HEK293 (cell line): ENCODE data around the gene OR51I1.

ENCODE experiments used
- CTCF ChIA-PET: fragments of 350-600 bp; formaldehyde crosslinking; extraction: SDS; loops from one replicate; lab custom pipeline; 2021; ENCODE audit warnings: antibody characterized with exemption; lab: Yijun Ruan, JAX
- POLR2A ChIA-PET: fragments of 300-600 bp; formaldehyde crosslinking; extraction: SDS; loops from one replicate; lab custom pipeline; 2020; ENCODE audit warnings: antibody characterized with exemption, inconsistent platforms; lab: Yijun Ruan, JAX
- H3K27ac ChIP-seq: fragments of 200-500 bp; sonication (Bioruptor generic); 2 replicates; pipeline ENCODE4 v1.5.1; 2014; ENCODE audit warnings: low read depth, low read length, control low read depth, inconsistent platforms; ENCODE audit errors: extremely low read depth
- H3K36me3 ChIP-seq, 2 experiments: fragments of 200-500 bp in 1 of 2; sonication (Bioruptor generic) in 1 of 2; 1 replicate in 1 of 2; 2 replicates in 1 of 2; pipeline ENCODE4 v1.5.1; 2014 to 2017; ENCODE audit warnings: inconsistent platforms in 2 of 2, low read length in 2 of 2; ENCODE audit not compliant: control insufficient read depth in 2 of 2, insufficient read depth in 1 of 2
- H3K4me1 ChIP-seq: fragments of 200-500 bp; sonication (Bioruptor generic); 2 replicates; pipeline ENCODE4 v1.5.1; 2014; ENCODE audit warnings: mild to moderate bottlenecking, low read length, inconsistent platforms; ENCODE audit not compliant: control insufficient read depth, insufficient read depth
- H3K4me3 ChIP-seq: 2 replicates; pipeline ENCODE4 v1.5.1; 2011; ENCODE audit warnings: low read depth, mild to moderate bottlenecking, control low read depth, low read length, moderate library complexity
- H3K9me3 ChIP-seq: fragments of 200-500 bp; sonication (Bioruptor generic); 2 replicates; pipeline ENCODE4 v1.5.1; 2014; ENCODE audit warnings: low read depth, low read length, inconsistent platforms; ENCODE audit not compliant: control insufficient read depth, insufficient read depth
- MZF1 ChIP-seq: fragments of 450-650 bp; formaldehyde crosslinking; IDR thresholded peaks from 2 replicates; pipeline ENCODE4 v1.5.1; 2017; ENCODE audit warnings: missing biosample characterization, missing genetic modification characterization, borderline replicate concordance
- OVOL3 ChIP-seq: fragments of 450-650 bp; formaldehyde crosslinking; IDR thresholded peaks from 2 replicates; pipeline ENCODE4 v1.5.1; 2016; ENCODE audit warnings: missing biosample characterization, missing genetic modification characterization
- SETDB1 ChIP-seq: IDR thresholded peaks from one replicate; pipeline ENCODE4 v1.6.1; 2017; ENCODE audit warnings: mild to moderate bottlenecking, low read length, moderate library complexity, mixed read lengths; ENCODE audit not compliant: insufficient read length
- ZFP3 ChIP-seq: fragments of 450-650 bp; formaldehyde crosslinking; IDR thresholded peaks from 2 replicates; pipeline ENCODE4 v1.5.1; 2016; ENCODE audit warnings: low read depth, missing biosample characterization, missing genetic modification characterization
- ZNF112 ChIP-seq: fragments of 450-650 bp; formaldehyde crosslinking; IDR thresholded peaks from 2 replicates; pipeline ENCODE4 v1.5.0; 2017; ENCODE audit warnings: missing biosample characterization, missing genetic modification characterization
- ZNF175 ChIP-seq: fragments of 450-650 bp; formaldehyde crosslinking; IDR thresholded peaks from 2 replicates; pipeline ENCODE4 v1.5.1; 2016; ENCODE audit warnings: missing biosample characterization, missing genetic modification characterization
- ZNF354C ChIP-seq: fragments of 450-650 bp; formaldehyde crosslinking; IDR thresholded peaks from 2 replicates; pipeline ENCODE4 v1.5.1; 2016; ENCODE audit warnings: missing biosample characterization, missing genetic modification characterization, low read depth, borderline replicate concordance
- ZNF37A ChIP-seq: fragments of 450-650 bp; IDR thresholded peaks from 2 replicates; pipeline ENCODE4 v1.5.1; 2018; ENCODE audit warnings: missing biosample characterization, missing genetic modification characterization
- ZNF391 ChIP-seq: fragments of 450-650 bp; formaldehyde crosslinking; IDR thresholded peaks from 2 replicates; pipeline ENCODE4 v1.5.1; 2016; ENCODE audit warnings: low read depth, missing biosample characterization, missing genetic modification characterization, borderline replicate concordance
- ZNF426 ChIP-seq: fragments of 450-650 bp; formaldehyde crosslinking; IDR thresholded peaks from 2 replicates; pipeline ENCODE4 v1.5.1; 2017; ENCODE audit warnings: missing biosample characterization, missing genetic modification characterization, mild to moderate bottlenecking, inconsistent platforms, moderate library complexity
- ZNF510 ChIP-seq: fragments of 450-650 bp; formaldehyde crosslinking; IDR thresholded peaks from 2 replicates; pipeline ENCODE4 v1.5.1; 2018; ENCODE audit warnings: mild to moderate bottlenecking, missing genetic modification characterization, missing biosample characterization; ENCODE audit not compliant: insufficient replicate concordance
- ZNF530 ChIP-seq: fragments of 450-650 bp; formaldehyde crosslinking; IDR thresholded peaks from 2 replicates; pipeline ENCODE4 v1.5.1; 2016; ENCODE audit warnings: low read depth, missing biosample characterization, missing genetic modification characterization
- ZNF654 ChIP-seq: fragments of 450-650 bp; formaldehyde crosslinking; IDR thresholded peaks from 2 replicates; pipeline ENCODE4 v1.5.1; 2016; ENCODE audit warnings: low read depth, missing biosample characterization, missing genetic modification characterization
- ZNF670 ChIP-seq: fragments of 450-650 bp; formaldehyde crosslinking; IDR thresholded peaks from 2 replicates; pipeline ENCODE4 v1.5.1; 2016; ENCODE audit warnings: missing biosample characterization, missing genetic modification characterization, low read depth
- ZNF791 ChIP-seq: fragments of 450-650 bp; formaldehyde crosslinking; IDR thresholded peaks from 2 replicates; pipeline ENCODE4 v1.5.1; 2016; ENCODE audit warnings: missing biosample characterization, missing genetic modification characterization
- TF ChIP-seq, protein P1 (sequence below): fragments of 450-650 bp; formaldehyde crosslinking; IDR thresholded peaks from 2 replicates; pipeline ENCODE4 v1.5.1; 2016; ENCODE audit warnings: missing biosample characterization, missing genetic modification characterization
- TF ChIP-seq, protein P2 (sequence below): fragments of 450-650 bp; formaldehyde crosslinking; IDR thresholded peaks from 2 replicates; pipeline ENCODE4 v1.5.1; 2016; ENCODE audit warnings: missing biosample characterization, missing genetic modification characterization, borderline replicate concordance
- TF ChIP-seq, protein P3 (sequence below): fragments of 450-650 bp; formaldehyde crosslinking; IDR thresholded peaks from 2 replicates; pipeline ENCODE4 v1.5.1; 2016; ENCODE audit warnings: missing biosample characterization, missing genetic modification characterization
- TF ChIP-seq, protein P4 (sequence below): fragments of 450-650 bp; formaldehyde crosslinking; IDR thresholded peaks from 2 replicates; pipeline ENCODE4 v1.5.1; 2017; ENCODE audit warnings: missing biosample characterization, missing genetic modification characterization

Gene OR51I1

DNA sequence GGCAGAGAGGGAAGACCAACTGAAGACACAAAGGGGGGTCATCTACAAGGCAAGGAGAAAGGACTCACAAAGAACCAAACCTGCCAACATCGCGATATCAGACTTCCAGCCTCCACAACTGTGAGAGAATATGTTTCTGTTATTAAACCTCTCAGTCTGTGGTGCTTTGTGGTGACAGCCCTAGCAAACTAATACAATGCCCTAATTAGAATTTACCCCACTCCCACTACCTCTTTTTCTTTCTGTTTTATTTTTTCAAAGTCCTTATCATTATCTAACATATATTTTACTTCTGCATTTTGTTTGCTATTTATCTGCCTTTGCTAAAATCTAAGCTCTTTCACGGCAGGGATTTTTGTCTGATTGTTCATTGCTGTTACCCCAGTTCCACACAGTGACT lies 44.7 kb upstream of the OR51I1 start:
- Histone ChIP-seq H3K9me3 (no peaks in the 10 kb centered on the region), H3K4me1 (no peaks in the 10 kb centered on the region), H3K36me3 (no peaks in the 10 kb centered on the region), H3K4me3 (no peak overlapping the region), H3K27ac (no peak overlapping the region)
- ChIA-PET CTCF (interaction anchor here (1.2 kb wide), 1 partner anchor 10 kb away, joined by 8 read pairs; no protein-coding TSS in a partner anchor), POLR2A (no interaction called here)
- no peak for TF ChIP-seq ZNF354C (tag by site-specific recombination)
- TF ChIP-seq ZNF426 = no peak
- no peak for TF ChIP-seq OVOL3 (tag by site-specific recombination)

DNA sequence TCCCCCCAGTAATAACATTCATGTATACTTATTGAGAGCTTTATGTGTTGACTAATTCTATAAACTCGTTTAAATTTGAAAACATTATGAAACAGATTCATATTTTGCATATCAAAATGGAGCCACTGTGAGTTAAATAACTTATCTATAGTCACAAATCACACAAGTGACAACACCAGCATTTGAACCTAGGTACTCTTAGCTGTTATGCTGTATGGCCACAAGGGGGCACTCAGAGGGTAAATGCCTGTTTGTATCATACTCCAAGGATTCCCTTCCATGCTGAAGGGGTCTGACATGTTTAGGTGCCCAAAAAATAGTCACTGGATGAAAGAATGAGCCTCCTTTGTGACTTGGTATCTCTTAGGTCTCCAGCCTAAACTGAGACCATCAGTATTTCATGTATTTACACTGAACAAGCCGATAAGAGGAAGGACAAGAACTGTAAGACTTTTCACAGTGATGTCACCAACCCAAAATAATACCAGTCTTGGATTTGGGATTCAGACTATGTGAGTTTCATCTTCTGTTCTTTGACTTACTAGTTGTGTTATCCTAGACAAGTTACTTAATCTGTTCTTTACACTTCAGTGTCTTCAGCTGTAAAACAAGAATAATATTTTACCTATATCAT lies 35.0 kb upstream of the OR51I1 start:
- TF ChIP-seq ZNF391 (tag by site-specific recombination) = no peak
- TF ChIP-seq ZNF175 = no peak
- TF ChIP-seq ZNF654 (tag by site-specific recombination) = peak; percentile 21; the same call in 1 of the 2 replicates
- TF ChIP-seq ZNF670 = no peak
- H3K4me3 ChIP-seq = no peak overlapping the region
- H3K27ac ChIP-seq = no peak overlapping the region
- no peaks in the 10 kb centered on the region for H3K36me3 ChIP-seq
- H3K4me1 ChIP-seq = no peaks in the 10 kb centered on the region
- no peaks in the 10 kb centered on the region for H3K9me3 ChIP-seq
- POLR2A ChIA-PET = no interaction called here
- CTCF ChIA-PET = interaction anchor here (0.6 to 2.6 kb wide), 26 partner anchors 9 to 875 kb away, joined by 3 to 10 read pairs (median 4); no protein-coding TSS in a partner anchor

DNA sequence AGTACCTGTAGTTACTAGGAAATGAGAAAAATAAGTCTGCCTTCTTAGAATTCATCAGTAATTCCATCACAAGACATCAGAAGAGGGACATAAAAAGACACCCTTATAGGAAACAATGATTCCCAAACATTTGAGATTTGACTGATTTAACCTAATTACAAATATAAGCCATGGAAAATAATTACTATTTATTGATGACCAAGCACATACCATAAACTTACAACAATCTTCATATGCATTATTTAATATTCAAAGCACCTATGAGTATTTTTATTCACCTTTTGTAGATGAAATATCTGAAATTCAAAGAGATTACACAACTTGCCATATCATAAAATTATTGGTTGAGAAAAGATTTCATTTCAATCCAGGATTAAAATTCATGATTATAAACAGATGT lies 32.6 kb upstream of the OR51I1 start:
- H3K36me3 ChIP-seq = no peaks in the 10 kb centered on the region
- no peaks in the 10 kb centered on the region for H3K4me1 ChIP-seq
- no peak overlapping the region for H3K27ac ChIP-seq
- POLR2A ChIA-PET = no interaction called here
- TF ChIP-seq ZNF112 (no peak), ZFP3 (tag by site-specific recombination) (no peak)
- CTCF ChIA-PET = no interaction called here
- H3K4me3 ChIP-seq = no peak overlapping the region
- no peaks in the 10 kb centered on the region for H3K9me3 ChIP-seq

DNA sequence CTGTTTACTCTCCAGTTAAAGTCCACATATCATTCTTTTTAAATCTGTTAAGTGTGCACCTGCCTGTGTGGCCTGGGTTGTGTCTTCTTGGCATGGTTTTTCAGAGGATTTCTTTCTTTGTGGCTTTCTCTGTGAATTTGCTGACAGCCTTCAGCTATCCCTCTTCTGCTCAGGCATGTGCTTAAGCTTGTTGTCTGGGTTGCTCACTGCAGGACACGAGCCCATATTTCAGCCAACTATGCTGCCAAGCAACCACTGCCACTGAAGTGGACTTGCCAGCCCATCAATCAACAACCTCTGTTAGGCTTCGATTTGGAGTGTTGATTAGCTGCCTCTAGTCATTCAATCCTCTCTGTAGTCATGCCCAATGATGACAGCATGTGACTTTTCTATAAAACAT lies 26.2 kb upstream of the OR51I1 start:
- CTCF ChIA-PET = interaction anchor here (0.7 to 1.4 kb wide), 2 partner anchors 9 to 282 kb away, joined by 3 to 5 read pairs; no protein-coding TSS in a partner anchor
- Histone ChIP-seq H3K4me1 (no peaks in the 10 kb centered on the region), H3K27ac (no peak overlapping the region), H3K4me3 (no peak overlapping the region), H3K36me3 (no peaks in the 10 kb centered on the region), H3K9me3 (no peaks in the 10 kb centered on the region)
- POLR2A ChIA-PET = no interaction called here
- TF ChIP-seq, protein P1, sequence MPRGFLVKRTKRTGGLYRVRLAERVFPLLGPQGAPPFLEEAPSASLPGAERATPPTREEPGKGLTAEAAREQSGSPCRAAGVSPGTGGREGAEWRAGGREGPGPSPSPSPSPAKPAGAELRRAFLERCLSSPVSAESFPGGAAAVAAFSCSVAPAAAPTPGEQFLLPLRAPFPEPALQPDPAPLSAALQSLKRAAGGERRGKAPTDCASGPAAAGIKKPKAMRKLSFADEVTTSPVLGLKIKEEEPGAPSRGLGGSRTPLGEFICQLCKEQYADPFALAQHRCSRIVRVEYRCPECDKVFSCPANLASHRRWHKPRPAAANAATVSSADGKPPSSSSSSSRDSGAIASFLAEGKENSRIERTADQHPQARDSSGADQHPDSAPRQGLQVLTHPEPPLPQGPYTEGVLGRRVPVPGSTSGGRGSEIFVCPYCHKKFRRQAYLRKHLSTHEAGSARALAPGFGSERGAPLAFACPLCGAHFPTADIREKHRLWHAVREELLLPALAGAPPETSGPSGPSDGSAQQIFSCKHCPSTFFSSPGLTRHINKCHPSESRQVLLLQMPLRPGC = no peak
- no peak for TF ChIP-seq ZNF510 (tag by site-specific recombination)
- TF ChIP-seq, protein P2, sequence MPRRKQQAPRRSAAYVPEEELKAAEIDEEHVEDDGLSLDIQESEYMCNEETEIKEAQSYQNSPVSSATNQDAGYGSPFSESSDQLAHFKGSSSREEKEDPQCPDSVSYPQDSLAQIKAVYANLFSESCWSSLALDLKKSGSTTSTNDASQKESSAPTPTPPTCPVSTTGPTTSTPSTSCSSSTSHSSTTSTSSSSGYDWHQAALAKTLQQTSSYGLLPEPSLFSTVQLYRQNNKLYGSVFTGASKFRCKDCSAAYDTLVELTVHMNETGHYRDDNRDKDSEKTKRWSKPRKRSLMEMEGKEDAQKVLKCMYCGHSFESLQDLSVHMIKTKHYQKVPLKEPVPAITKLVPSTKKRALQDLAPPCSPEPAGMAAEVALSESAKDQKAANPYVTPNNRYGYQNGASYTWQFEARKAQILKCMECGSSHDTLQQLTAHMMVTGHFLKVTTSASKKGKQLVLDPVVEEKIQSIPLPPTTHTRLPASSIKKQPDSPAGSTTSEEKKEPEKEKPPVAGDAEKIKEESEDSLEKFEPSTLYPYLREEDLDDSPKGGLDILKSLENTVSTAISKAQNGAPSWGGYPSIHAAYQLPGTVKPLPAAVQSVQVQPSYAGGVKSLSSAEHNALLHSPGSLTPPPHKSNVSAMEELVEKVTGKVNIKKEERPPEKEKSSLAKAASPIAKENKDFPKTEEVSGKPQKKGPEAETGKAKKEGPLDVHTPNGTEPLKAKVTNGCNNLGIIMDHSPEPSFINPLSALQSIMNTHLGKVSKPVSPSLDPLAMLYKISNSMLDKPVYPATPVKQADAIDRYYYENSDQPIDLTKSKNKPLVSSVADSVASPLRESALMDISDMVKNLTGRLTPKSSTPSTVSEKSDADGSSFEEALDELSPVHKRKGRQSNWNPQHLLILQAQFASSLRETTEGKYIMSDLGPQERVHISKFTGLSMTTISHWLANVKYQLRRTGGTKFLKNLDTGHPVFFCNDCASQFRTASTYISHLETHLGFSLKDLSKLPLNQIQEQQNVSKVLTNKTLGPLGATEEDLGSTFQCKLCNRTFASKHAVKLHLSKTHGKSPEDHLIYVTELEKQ = no peak
- TF ChIP-seq MZF1 = no peak
- no peak for TF ChIP-seq ZNF37A
- TF ChIP-seq ZNF530 (tag by site-specific recombination) = no peak
- TF ChIP-seq, protein P3, sequence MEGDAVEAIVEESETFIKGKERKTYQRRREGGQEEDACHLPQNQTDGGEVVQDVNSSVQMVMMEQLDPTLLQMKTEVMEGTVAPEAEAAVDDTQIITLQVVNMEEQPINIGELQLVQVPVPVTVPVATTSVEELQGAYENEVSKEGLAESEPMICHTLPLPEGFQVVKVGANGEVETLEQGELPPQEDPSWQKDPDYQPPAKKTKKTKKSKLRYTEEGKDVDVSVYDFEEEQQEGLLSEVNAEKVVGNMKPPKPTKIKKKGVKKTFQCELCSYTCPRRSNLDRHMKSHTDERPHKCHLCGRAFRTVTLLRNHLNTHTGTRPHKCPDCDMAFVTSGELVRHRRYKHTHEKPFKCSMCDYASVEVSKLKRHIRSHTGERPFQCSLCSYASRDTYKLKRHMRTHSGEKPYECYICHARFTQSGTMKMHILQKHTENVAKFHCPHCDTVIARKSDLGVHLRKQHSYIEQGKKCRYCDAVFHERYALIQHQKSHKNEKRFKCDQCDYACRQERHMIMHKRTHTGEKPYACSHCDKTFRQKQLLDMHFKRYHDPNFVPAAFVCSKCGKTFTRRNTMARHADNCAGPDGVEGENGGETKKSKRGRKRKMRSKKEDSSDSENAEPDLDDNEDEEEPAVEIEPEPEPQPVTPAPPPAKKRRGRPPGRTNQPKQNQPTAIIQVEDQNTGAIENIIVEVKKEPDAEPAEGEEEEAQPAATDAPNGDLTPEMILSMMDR = no peak
- TF ChIP-seq ZFP3 (tag by site-specific recombination) = no peak
- no peak for TF ChIP-seq ZNF791 (tag by site-specific recombination)
- TF ChIP-seq, protein P4, sequence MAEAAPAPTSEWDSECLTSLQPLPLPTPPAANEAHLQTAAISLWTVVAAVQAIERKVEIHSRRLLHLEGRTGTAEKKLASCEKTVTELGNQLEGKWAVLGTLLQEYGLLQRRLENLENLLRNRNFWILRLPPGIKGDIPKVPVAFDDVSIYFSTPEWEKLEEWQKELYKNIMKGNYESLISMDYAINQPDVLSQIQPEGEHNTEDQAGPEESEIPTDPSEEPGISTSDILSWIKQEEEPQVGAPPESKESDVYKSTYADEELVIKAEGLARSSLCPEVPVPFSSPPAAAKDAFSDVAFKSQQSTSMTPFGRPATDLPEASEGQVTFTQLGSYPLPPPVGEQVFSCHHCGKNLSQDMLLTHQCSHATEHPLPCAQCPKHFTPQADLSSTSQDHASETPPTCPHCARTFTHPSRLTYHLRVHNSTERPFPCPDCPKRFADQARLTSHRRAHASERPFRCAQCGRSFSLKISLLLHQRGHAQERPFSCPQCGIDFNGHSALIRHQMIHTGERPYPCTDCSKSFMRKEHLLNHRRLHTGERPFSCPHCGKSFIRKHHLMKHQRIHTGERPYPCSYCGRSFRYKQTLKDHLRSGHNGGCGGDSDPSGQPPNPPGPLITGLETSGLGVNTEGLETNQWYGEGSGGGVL (tag by site-specific recombination) = no peak
- no peak for TF ChIP-seq SETDB1
